Measurements from ENCODE around the gene SLC38A7.
"Not testable (repeated sequence)": the region's sequence is repeated elsewhere in the genome, so short reads cannot be mapped to it uniquely, and the experiment has no call there.

The SLC38A7 gene

DNA sequence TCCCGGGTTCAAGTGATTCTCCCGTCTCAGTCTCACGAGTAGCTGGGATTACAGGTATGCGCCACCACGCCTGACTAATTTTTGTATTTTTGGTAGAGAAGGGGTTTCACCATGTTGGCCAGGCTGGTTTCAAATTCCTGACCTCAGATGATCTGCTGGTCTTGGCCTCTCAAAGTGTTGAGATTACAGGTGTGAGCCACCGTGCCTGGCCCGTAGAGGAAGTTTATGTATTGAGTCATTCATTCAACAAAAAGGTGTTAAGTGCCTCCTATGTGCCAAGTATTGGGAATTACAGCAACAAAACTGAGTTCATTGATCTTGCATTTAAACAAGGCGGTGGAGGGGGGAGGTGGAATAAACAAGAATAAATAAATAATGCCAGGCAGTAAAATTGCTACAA is 44.7 kb downstream of the SLC38A7 start:
- no peak for DNase-seq (ENCODE audit: low read depth, low spot score)
- H3K4me3 ChIP-seq (ENCODE audit: low read depth, low read length), result no peak overlapping the region
- TF ChIP-seq, protein P1, sequence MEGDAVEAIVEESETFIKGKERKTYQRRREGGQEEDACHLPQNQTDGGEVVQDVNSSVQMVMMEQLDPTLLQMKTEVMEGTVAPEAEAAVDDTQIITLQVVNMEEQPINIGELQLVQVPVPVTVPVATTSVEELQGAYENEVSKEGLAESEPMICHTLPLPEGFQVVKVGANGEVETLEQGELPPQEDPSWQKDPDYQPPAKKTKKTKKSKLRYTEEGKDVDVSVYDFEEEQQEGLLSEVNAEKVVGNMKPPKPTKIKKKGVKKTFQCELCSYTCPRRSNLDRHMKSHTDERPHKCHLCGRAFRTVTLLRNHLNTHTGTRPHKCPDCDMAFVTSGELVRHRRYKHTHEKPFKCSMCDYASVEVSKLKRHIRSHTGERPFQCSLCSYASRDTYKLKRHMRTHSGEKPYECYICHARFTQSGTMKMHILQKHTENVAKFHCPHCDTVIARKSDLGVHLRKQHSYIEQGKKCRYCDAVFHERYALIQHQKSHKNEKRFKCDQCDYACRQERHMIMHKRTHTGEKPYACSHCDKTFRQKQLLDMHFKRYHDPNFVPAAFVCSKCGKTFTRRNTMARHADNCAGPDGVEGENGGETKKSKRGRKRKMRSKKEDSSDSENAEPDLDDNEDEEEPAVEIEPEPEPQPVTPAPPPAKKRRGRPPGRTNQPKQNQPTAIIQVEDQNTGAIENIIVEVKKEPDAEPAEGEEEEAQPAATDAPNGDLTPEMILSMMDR (IDR thresholded peaks at IDR 0.05; ENCODE audit: low read depth, low read length), result no peak
- in situ Hi-C loops (cut with HindIII; ENCODE audit: low sequenced_read_pairs), result no loop called here

DNA sequence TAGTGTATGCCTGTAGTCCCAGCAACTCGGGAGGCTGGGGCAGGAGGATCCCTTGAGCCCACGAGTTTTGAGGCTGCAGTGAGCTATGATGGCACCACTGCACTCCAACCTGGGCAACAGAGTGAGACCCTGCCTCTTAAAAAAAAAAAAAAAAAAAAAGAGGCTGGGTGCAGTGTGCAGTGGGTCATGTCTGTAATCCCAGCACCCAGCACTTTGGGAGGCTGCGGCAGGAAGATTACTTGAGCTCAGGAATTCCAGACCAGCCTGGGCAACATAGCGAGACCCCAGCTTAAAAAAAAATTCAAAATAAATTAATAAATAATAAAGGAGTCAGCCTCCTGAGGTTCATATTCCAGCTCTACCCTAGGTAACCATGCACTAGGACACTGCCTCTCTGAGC is 45.3 kb downstream of the SLC38A7 start:
- H3K4me3 ChIP-seq (ENCODE audit: low read depth, low read length), result no peak overlapping the region
- no peak for DNase-seq (ENCODE audit: low read depth, low spot score)
- in situ Hi-C loops (cut with HindIII; ENCODE audit: low sequenced_read_pairs), result no loop called here
- TF ChIP-seq, protein P1 (IDR thresholded peaks at IDR 0.05; ENCODE audit: low read depth, low read length), result no peak

DNA sequence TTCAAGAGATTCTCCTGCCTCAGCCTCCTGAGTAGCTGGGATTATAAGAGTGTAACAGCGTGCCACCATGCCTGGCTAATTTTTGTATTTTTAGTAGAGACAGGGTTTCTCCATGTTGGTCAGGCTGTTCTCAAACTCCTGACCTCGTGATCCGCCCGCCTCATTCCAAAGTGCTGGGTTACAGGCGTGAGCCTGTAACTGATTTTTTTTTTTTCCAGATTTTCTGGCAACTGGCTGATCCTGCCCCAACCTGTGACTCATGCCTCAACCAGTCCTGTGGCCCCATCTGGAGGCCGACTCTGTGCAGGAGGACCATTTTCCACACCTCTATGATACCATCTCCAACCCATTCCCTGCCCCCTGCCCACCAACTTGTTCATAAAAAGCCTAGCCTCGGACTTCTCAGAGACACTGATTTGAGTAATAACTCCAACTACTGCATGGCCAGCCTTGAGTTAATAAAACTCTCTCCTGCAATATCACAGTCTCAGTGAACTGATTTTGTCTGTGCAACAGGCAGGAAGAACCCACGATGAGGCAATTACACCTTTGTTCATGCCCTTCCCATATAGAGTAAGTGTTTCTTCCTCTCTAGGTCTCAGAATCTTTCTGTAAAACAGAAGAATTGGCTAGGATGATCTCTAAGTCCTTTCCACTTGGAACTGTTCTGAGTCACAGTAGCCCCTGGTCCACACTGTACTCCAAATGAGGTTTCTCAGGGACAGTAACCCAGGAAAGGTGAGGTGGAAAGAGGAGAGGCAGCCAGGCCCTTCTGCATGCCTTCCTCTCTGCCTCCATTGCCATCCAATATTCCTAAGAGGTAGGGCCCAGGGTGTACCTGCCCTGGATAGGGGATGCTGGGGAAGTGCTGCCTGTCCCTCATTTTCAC is 46.2 kb downstream of the SLC38A7 start:
- TF ChIP-seq, protein P1 (IDR thresholded peaks at IDR 0.05; ENCODE audit: low read depth, low read length), result peak; percentile 61

DNA sequence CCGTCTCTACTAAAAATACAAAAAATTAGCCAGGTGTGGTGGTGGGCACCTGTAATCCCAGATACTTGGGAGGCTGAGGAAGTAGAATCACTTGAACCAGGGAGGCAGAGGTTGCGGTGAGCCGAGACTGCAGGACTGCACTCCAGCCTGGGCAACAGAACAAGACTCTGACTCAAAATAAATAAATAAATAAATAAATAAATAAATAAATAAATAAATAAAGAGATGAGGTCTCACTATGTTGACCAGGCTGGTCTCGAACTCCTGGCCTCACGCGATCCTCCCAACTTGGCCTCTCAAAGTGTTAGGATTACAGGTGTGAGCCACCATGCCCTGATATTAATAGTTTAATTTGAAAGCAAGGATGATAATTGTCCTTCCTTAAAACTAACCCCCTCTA is 47.5 kb downstream of the SLC38A7 start:
- DNase-seq (ENCODE audit: low read depth, low spot score); in situ Hi-C loops (cut with HindIII; ENCODE audit: low sequenced_read_pairs); H3K4me3 ChIP-seq (ENCODE audit: low read depth, low read length): not testable (repeated sequence)

More for the DNA sequence above, 46.2 kb downstream of the SLC38A7 start:
- in situ Hi-C loops (cut with HindIII; ENCODE audit: low sequenced_read_pairs), result no loop called here
- no peak overlapping the region for H3K4me3 ChIP-seq (ENCODE audit: low read depth, low read length)
- DNase-seq (ENCODE audit: low read depth, low spot score), result peak; percentile 81

DNA sequence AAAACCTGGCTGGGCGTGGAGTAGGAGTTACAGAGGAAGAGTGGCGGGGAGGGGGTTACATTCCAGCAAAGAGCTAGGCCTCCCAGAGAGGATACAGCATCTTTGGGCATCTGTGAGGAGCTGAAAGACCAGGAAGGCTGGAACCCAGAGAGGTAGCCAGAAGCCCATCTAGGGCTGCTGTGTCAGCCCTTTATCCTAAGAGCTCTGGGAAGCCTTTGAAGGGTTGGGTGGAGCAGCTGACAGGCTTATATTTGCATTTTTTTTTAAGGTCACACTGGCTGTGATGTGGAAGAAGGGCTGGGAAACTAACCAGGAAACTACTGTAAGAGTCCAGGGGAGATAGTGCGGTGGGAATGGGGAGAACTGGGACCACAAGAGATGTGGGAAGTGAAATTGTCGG is 48.1 kb downstream of the SLC38A7 start:
- in situ Hi-C loops (cut with HindIII; ENCODE audit: low sequenced_read_pairs), result no loop called here
- TF ChIP-seq, protein P1 (IDR thresholded peaks at IDR 0.05; ENCODE audit: low read depth, low read length), result no peak
- no peak overlapping the region for H3K4me3 ChIP-seq (ENCODE audit: low read depth, low read length)
- DNase-seq (ENCODE audit: low read depth, low spot score), result no peak

DNA sequence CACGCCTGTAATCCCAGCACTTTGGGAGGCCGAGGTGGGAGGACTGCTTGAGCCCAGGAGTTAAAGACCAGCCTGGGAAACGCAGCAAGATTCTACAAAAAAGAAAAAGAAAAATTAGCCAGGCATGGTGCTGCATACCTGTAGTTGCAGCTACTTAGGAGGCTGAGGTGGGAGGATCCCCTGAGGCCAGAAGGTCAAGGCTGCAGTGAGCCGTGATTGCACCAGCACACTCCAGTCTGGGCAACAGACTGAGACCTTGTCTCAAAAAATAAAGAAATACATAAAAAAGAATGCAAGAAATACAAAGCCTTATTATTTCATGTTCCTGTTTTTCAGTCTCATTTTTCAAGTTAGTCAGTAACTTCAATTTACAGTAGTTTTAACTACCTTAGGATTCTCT is 49.1 kb downstream of the SLC38A7 start:
- H3K4me3 ChIP-seq (ENCODE audit: low read depth, low read length), result no peak overlapping the region
- TF ChIP-seq, protein P1 (IDR thresholded peaks at IDR 0.05; ENCODE audit: low read depth, low read length), result no peak
- no peak for DNase-seq (ENCODE audit: low read depth, low spot score)
- in situ Hi-C loops (cut with HindIII; ENCODE audit: low sequenced_read_pairs), result no loop called here

DNA sequence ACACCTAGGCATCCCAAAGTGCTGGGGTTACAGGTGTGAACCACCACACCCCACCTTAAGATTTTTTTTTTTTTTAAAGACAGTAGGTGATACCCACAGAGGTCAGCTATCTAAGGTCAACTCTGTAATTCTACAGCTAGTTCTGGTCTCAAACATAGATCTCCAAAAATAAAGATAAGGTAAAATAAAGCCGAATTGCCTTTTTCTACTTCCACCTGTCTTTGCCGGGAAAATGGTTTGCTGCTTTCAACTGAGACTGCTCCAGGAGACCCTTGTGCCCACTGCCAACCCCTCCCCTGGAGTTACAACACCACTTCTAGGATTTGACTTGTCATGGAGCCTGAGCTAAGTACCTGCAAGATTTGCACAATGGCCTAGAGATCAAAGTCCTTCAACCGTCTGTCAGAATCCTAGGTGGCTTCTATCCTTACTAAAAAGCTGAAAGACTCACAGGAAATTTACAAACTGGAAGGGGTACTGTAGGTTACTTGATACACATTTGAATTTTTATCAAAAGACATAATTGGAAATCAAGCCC is 50.2 kb downstream of the SLC38A7 start:
- no peak for DNase-seq (ENCODE audit: low read depth, low spot score)
- H3K4me3 ChIP-seq (ENCODE audit: low read depth, low read length), result no peak overlapping the region
- TF ChIP-seq, protein P1 (IDR thresholded peaks at IDR 0.05; ENCODE audit: low read depth, low read length), result no peak
- in situ Hi-C loops (cut with HindIII; ENCODE audit: low sequenced_read_pairs), result no loop called here
